Measurements from ENCODE around the gene TUBGCP3. TPM values are rescaled to one million over a fixed set of nuclear protein-coding genes. Genes with fewer than 3 reads are reported as not detected.

Gene TUBGCP3
- total RNA-seq, 1 donor from 2014 or later: 14.0 TPM

- Histone ChIP-seq H3K27ac (ENCODE audit: low read depth, low read length) (no peak overlapping the region), H3K9me3 (ENCODE audit: insufficient read depth, low read depth, low read length) (no peaks in the 10 kb centered on the region), H3K4me1 (ENCODE audit: insufficient read depth, low read length) (no peaks in the 10 kb centered on the region), H3K36me3 (ENCODE audit: insufficient read depth, low read length) (no peaks in the 10 kb centered on the region), H3K9ac (ENCODE audit: low read length) (no peak overlapping the region), H3K27me3 (ENCODE audit: insufficient read depth, low read length) (peaks cover 2% of the 10 kb centered on the region), H3K4me2 (ENCODE audit: low read length) (no peak overlapping the region), H3K79me2 (ENCODE audit: insufficient read depth, low read length) (no peaks in the 10 kb centered on the region), H4K20me1 (ENCODE audit: insufficient read depth, low read length) (no peaks in the 10 kb centered on the region), H3K4me3 (ENCODE audit: insufficient read depth, low read depth, low read length) (no peak overlapping the region), H2AFZ (ENCODE audit: low read depth, low read length) (no peak overlapping the region)
- H3K27me3 Mint-ChIP-seq (ENCODE audit: low read depth, unreplicated experiment): peaks cover 46% of the 10 kb centered on the region
- no peaks in the 10 kb centered on the region for H3K36me3 Mint-ChIP-seq (ENCODE audit: low read depth, unreplicated experiment)
- TF ChIP-seq CTCF (IDR thresholded peaks at IDR 0.05; ENCODE audit: insufficient read depth, low read depth, low read length): no peak
- DNase-seq (ENCODE audit: low read depth) (no peak), FAIRE-seq (no peak)
- no peaks in the 10 kb centered on the region for H3K4me1 Mint-ChIP-seq (ENCODE audit: low read depth, unreplicated experiment)
- no peak overlapping the region for H3K4me3 Mint-ChIP-seq (ENCODE audit: unreplicated experiment)
- no peaks in the 10 kb centered on the region for H3K9me3 Mint-ChIP-seq (ENCODE audit: unreplicated experiment)
- H3K27ac Mint-ChIP-seq (ENCODE audit: unreplicated experiment): no peak overlapping the region
These were observed 36.9 kb upstream of the TUBGCP3 start for GRCh38 chr13:112624602-112625430.

GRCh38 chr13:112624040-112624439 is 36.1 kb upstream of the TUBGCP3 start:
- no peak overlapping the region for H3K9ac ChIP-seq (ENCODE audit: low read length)
- no peaks in the 10 kb centered on the region for H3K9me3 ChIP-seq (ENCODE audit: insufficient read depth, low read depth, low read length)
- Mint-ChIP-seq H3K27ac (ENCODE audit: unreplicated experiment) (no peak overlapping the region), H3K4me1 (ENCODE audit: low read depth, unreplicated experiment) (no peaks in the 10 kb centered on the region), H3K4me3 (ENCODE audit: unreplicated experiment) (no peak overlapping the region), H3K27me3 (ENCODE audit: low read depth, unreplicated experiment) (peaks cover 43% of the 10 kb centered on the region), H3K36me3 (ENCODE audit: low read depth, unreplicated experiment) (no peaks in the 10 kb centered on the region), H3K9me3 (ENCODE audit: unreplicated experiment) (no peaks in the 10 kb centered on the region)
- TF ChIP-seq CTCF (IDR thresholded peaks at IDR 0.05; ENCODE audit: insufficient read depth, low read depth, low read length) (no peak), EZH2 (IDR thresholded peaks at IDR 0.05; ENCODE audit: insufficient read depth, low read length) (no peak)
- no peaks in the 10 kb centered on the region for H3K36me3 ChIP-seq (ENCODE audit: insufficient read depth, low read length)
- H3K27me3 ChIP-seq (ENCODE audit: insufficient read depth, low read length): peaks cover 5% of the 10 kb centered on the region
- no peak overlapping the region for H3K27ac ChIP-seq (ENCODE audit: low read depth, low read length)
- no peaks in the 10 kb centered on the region for H4K20me1 ChIP-seq (ENCODE audit: insufficient read depth, low read length)
- no peaks in the 10 kb centered on the region for H3K4me1 ChIP-seq (ENCODE audit: insufficient read depth, low read length)
- H3K4me2 ChIP-seq (ENCODE audit: low read length): no peak overlapping the region
- FAIRE-seq: no peak
- no peak overlapping the region for H3K4me3 ChIP-seq (ENCODE audit: insufficient read depth, low read depth, low read length)
- no peak overlapping the region for H2AFZ ChIP-seq (ENCODE audit: low read depth, low read length)
- no peaks in the 10 kb centered on the region for H3K79me2 ChIP-seq (ENCODE audit: insufficient read depth, low read length)
- no peak for DNase-seq (ENCODE audit: low read depth)

GRCh38 chr13:112623051-112623711 is 35.2 kb upstream of the TUBGCP3 start:
- peaks cover 46% of the 10 kb centered on the region for H3K27me3 Mint-ChIP-seq (ENCODE audit: low read depth, unreplicated experiment)
- H3K4me3 ChIP-seq (ENCODE audit: insufficient read depth, low read depth, low read length): no peak overlapping the region
- no peak for TF ChIP-seq EZH2 (IDR thresholded peaks at IDR 0.05; ENCODE audit: insufficient read depth, low read length)
- no peak for DNase-seq (ENCODE audit: low read depth)
- H3K27ac Mint-ChIP-seq (ENCODE audit: unreplicated experiment): no peak overlapping the region
- FAIRE-seq: no peak
- no peaks in the 10 kb centered on the region for H3K36me3 ChIP-seq (ENCODE audit: insufficient read depth, low read length)
- no peaks in the 10 kb centered on the region for H3K79me2 ChIP-seq (ENCODE audit: insufficient read depth, low read length)
- H3K4me2 ChIP-seq (ENCODE audit: low read length): no peak overlapping the region
- H3K9me3 Mint-ChIP-seq (ENCODE audit: unreplicated experiment): no peaks in the 10 kb centered on the region
- no peak overlapping the region for H3K9ac ChIP-seq (ENCODE audit: low read length)
- no peaks in the 10 kb centered on the region for H3K4me1 ChIP-seq (ENCODE audit: insufficient read depth, low read length)
- no peaks in the 10 kb centered on the region for H3K9me3 ChIP-seq (ENCODE audit: insufficient read depth, low read depth, low read length)
- H4K20me1 ChIP-seq (ENCODE audit: insufficient read depth, low read length): no peaks in the 10 kb centered on the region
- peaks cover 5% of the 10 kb centered on the region for H3K27me3 ChIP-seq (ENCODE audit: insufficient read depth, low read length)
- no peaks in the 10 kb centered on the region for H3K36me3 Mint-ChIP-seq (ENCODE audit: low read depth, unreplicated experiment)
- no peak overlapping the region for H3K4me3 Mint-ChIP-seq (ENCODE audit: unreplicated experiment)
- H2AFZ ChIP-seq (ENCODE audit: low read depth, low read length): no peak overlapping the region
- no peaks in the 10 kb centered on the region for H3K4me1 Mint-ChIP-seq (ENCODE audit: low read depth, unreplicated experiment)
- no peak overlapping the region for H3K27ac ChIP-seq (ENCODE audit: low read depth, low read length)
